Suprapubic skin (tissue), 4 donors: Measurements from ENCODE around the gene CNPY4.

Experiments used
- CTCF ChIP-seq, 2 donors: fragments of 200-600 bp in 1 of 2; fragments of 450-650 bp in 1 of 2; sonication (generic) in 1 of 2; IDR thresholded peaks; one replicate each; pipeline ENCODE4 v1.5.1; 2016 to 2019; ENCODE audit warnings: antibody characterized with exemption in 2 of 2, mild to moderate bottlenecking in 1 of 2, moderate library complexity in 1 of 2
- EP300 ChIP-seq: sonication (generic); formaldehyde crosslinking; IDR thresholded peaks from one replicate; pipeline ENCODE4 v1.6.1; 2017; ENCODE audit warnings: antibody characterized with exemption
- POLR2A ChIP-seq, 2 donors: fragments of 450-650 bp; IDR thresholded peaks; one replicate each; pipeline ENCODE4 v1.6.1; 2017; ENCODE audit warnings: antibody characterized with exemption in 2 of 2, mild to moderate bottlenecking in 2 of 2, moderate library complexity in 2 of 2
- POLR2AphosphoS5 ChIP-seq, 3 donors: sonication (generic); formaldehyde crosslinking; IDR thresholded peaks; one replicate each; pipeline ENCODE4 v1.6.1; 2017; ENCODE audit warnings: antibody characterized with exemption in 3 of 3

GRCh38 chr7:100087055-100087750 is 32.2 kb upstream of the CNPY4 start:
- TF ChIP-seq CTCF (IDR thresholded peaks at IDR 0.05), result no peak
- no peak for TF ChIP-seq POLR2AphosphoS5 (IDR thresholded peaks at IDR 0.05)
- no peak for TF ChIP-seq POLR2A (IDR thresholded peaks at IDR 0.05)
- no peak for TF ChIP-seq EP300
